Effector CD4-positive, alpha-beta T cell (primary cell): ENCODE measurements around the gene TPST2.
A peak's percentile ranks its signal among the peaks of the same experiment; 100 is the strongest.

Source experiments
- DNase-seq: peaks from one replicate; pipeline ENCODE4 v3.0.0-alpha.2; 2020

Gene TPST2

GRCh38 chr22:26579331-26579886 lies 10.5 kb downstream of the TPST2 start:
- peak; percentile 18 for DNase-seq

- no peak for DNase-seq
Observed at GRCh38 chr22:26577081-26577480, 12.9 kb downstream of the TPST2 start.

- DNase-seq, result no peak
Observed at GRCh38 chr22:26576026-26576680, 13.8 kb downstream of the TPST2 start.

- no peak for DNase-seq
Observed at GRCh38 chr22:26574001-26574723, 15.8 kb downstream of the TPST2 start.

- DNase-seq, result no peak
Observed at GRCh38 chr22:26573026-26573662, 16.8 kb downstream of the TPST2 start.

GRCh38 chr22:26570864-26571525 lies 18.9 kb downstream of the TPST2 start:
- no peak for DNase-seq

- no peak for DNase-seq
Observed at GRCh38 chr22:26570115-26570514, 19.8 kb downstream of the TPST2 start.

- no peak for DNase-seq
Observed at GRCh38 chr22:26568207-26568706, 21.7 kb downstream of the TPST2 start.

- DNase-seq, result no peak
Observed at GRCh38 chr22:26567610-26568009, 22.3 kb downstream of the TPST2 start.

- no peak for DNase-seq
Observed at GRCh38 chr22:26566994-26567393, 22.9 kb downstream of the TPST2 start.

GRCh38 chr22:26565889-26566288 lies 24.0 kb downstream of the TPST2 start:
- DNase-seq, result no peak

GRCh38 chr22:26565181-26565580 lies 24.8 kb downstream of the TPST2 start:
- no peak for DNase-seq

GRCh38 chr22:26564672-26565071 lies 25.3 kb downstream of the TPST2 start:
- no peak for DNase-seq

GRCh38 chr22:26564181-26564580 lies 25.8 kb downstream of the TPST2 start:
- no peak for DNase-seq

GRCh38 chr22:26563022-26563421 lies 26.9 kb downstream of the TPST2 start:
- no peak for DNase-seq

- DNase-seq, result no peak
Observed at GRCh38 chr22:26561756-26562417, 28.0 kb downstream of the TPST2 start.

- no peak for DNase-seq
Observed at GRCh38 chr22:26559961-26560575, 29.9 kb downstream of the TPST2 start.

- DNase-seq, result no peak
Observed at GRCh38 chr22:26558248-26558895, 31.6 kb downstream of the TPST2 start.

GRCh38 chr22:26556904-26557303 lies 33.0 kb downstream of the TPST2 start:
- DNase-seq, result no peak

- no peak for DNase-seq
Observed at GRCh38 chr22:26555478-26555877, 34.5 kb downstream of the TPST2 start.

- no peak for DNase-seq
Observed at GRCh38 chr22:26554956-26555355, 35.0 kb downstream of the TPST2 start.
